NCI-H526 (cell line): ENCODE results near the gene COMMD10.
"Not testable (repeated sequence)": the region's sequence is repeated elsewhere in the genome, so short reads cannot be mapped to it uniquely, and the experiment has no call there.

ENCODE experiments used
- DNase-seq, 2 experiments: peaks; one replicate each; lab custom pipeline; 2025; lab: John Stamatoyannopoulos, UW

The COMMD10 gene

GRCh38 chr5:116084871-116085715 lies at the start of gene COMMD10:
TSS of gene COMMD10 (plus strand) at chr5:116085025.
- peak; percentile 22 to 77 for DNase-seq

- DNase-seq, result no peak
These were observed 49.7 kb upstream of the COMMD10 start for GRCh38 chr5:116035123-116035522.

GRCh38 chr5:116037236-116037822 lies 47.5 kb upstream of the COMMD10 start:
- DNase-seq, result no peak

GRCh38 chr5:116038817-116039216 lies 46.0 kb upstream of the COMMD10 start:
- no peak for DNase-seq

GRCh38 chr5:116042375-116042774 lies 42.5 kb upstream of the COMMD10 start:
- no peak for DNase-seq

GRCh38 chr5:116044073-116044472 lies 40.8 kb upstream of the COMMD10 start:
- no peak for DNase-seq

- DNase-seq, result no peak
These were observed 39.0 kb upstream of the COMMD10 start for GRCh38 chr5:116045821-116046220.

GRCh38 chr5:116046261-116046660 lies 38.6 kb upstream of the COMMD10 start:
- no peak for DNase-seq

GRCh38 chr5:116046823-116047222 lies 38.0 kb upstream of the COMMD10 start:
- DNase-seq, result no peak

GRCh38 chr5:116058346-116058936 lies 26.4 kb upstream of the COMMD10 start:
- no peak for DNase-seq

GRCh38 chr5:116062352-116062751 lies 22.5 kb upstream of the COMMD10 start:
- DNase-seq, result no peak

GRCh38 chr5:116063950-116064349 lies 20.9 kb upstream of the COMMD10 start:
- no peak for DNase-seq

GRCh38 chr5:116068028-116068632 lies 16.7 kb upstream of the COMMD10 start:
- DNase-seq, result peak; percentile 15 to 43

GRCh38 chr5:116071211-116071610 lies 13.6 kb upstream of the COMMD10 start:
- no peak for DNase-seq

- no peak for DNase-seq
These were observed 9.5 kb upstream of the COMMD10 start for GRCh38 chr5:116075191-116075831.

- DNase-seq, result no peak
These were observed 8.3 kb upstream of the COMMD10 start for GRCh38 chr5:116076496-116076895.

GRCh38 chr5:116078199-116078598 lies 6.6 kb upstream of the COMMD10 start:
- no peak for DNase-seq

- peak in 1 of 2 experiments; percentile 43 for DNase-seq
These were observed 536 bp upstream of the COMMD10 start for GRCh38 chr5:116084287-116084691.

GRCh38 chr5:116086309-116086708 lies 1.5 kb downstream of the COMMD10 start:
- not testable (repeated sequence) for DNase-seq

- DNase-seq, result no peak
These were observed 3.2 kb downstream of the COMMD10 start for GRCh38 chr5:116088062-116088461.

GRCh38 chr5:116090302-116090701 lies 5.5 kb downstream of the COMMD10 start:
- no peak for DNase-seq

- no peak for DNase-seq
These were observed 6.6 kb downstream of the COMMD10 start for GRCh38 chr5:116091416-116091815.
